Activated naive CD8-positive, alpha-beta T cell treated with anti-CD3 and anti-CD28 coated beads, Interleukin-2, amount 10 ng/mL, durations not matched to agents 7 days and 5 days (primary cell): ENCODE results near the gene MAEA. TPM values are rescaled to one million over a fixed set of nuclear protein-coding genes. Genes with fewer than 3 reads are reported as not detected.
A peak's percentile ranks its signal among the peaks of the same experiment; 100 is the strongest.
"Not testable (repeated sequence)": the region's sequence is repeated elsewhere in the genome, so short reads cannot be mapped to it uniquely, and the experiment has no call there.

Experiments
- ATAC-seq: fragments of 150-1000 bp; cut with Tn5 transposase; one replicate; pipeline ENCODE4 v1.10.0; 2021; ENCODE audit warnings: low read depth, moderate library complexity
- POLR2A ChIA-PET: fragments of 350-600 bp; sonication (Branson Sonifier 250); formaldehyde crosslinking; loops from one replicate; lab custom pipeline; 2021; ENCODE audit warnings: antibody characterized with exemption; lab: Charles Lee
- DNase-seq: peaks from one replicate; pipeline ENCODE4 v3.0.0; 2021
- H3K27ac Mint-ChIP-seq: one replicate; pipeline ENCODE4 v1.8.0; 2022; ENCODE audit warnings: mild to moderate bottlenecking, mixed read lengths
- H3K27me3 Mint-ChIP-seq: one replicate; pipeline ENCODE4 v1.8.0; 2022; ENCODE audit warnings: mild to moderate bottlenecking, moderate library complexity, mixed read lengths
- H3K36me3 Mint-ChIP-seq: one replicate; pipeline ENCODE4 v1.8.0; 2021; ENCODE audit warnings: mild to moderate bottlenecking, mixed read lengths
- H3K4me1 Mint-ChIP-seq: one replicate; pipeline ENCODE4 v1.8.0; 2021; ENCODE audit warnings: mixed read lengths
- H3K4me3 Mint-ChIP-seq: one replicate; pipeline ENCODE4 v1.8.0; 2022; ENCODE audit warnings: mild to moderate bottlenecking, moderate library complexity, mixed read lengths
- H3K9me3 Mint-ChIP-seq: one replicate; pipeline ENCODE4 v1.8.0; 2021; ENCODE audit warnings: mixed read lengths
- total RNA-seq, 2 experiments: library from RNA; stranded (reverse); gene quantifications; one replicate each; pipeline ENCODE4 v1.2.3, GENCODE V29; 2021

The MAEA gene
- total RNA-seq, 2 experiments from 2014 or later, result 73.2 to 82.9 TPM

DNA sequence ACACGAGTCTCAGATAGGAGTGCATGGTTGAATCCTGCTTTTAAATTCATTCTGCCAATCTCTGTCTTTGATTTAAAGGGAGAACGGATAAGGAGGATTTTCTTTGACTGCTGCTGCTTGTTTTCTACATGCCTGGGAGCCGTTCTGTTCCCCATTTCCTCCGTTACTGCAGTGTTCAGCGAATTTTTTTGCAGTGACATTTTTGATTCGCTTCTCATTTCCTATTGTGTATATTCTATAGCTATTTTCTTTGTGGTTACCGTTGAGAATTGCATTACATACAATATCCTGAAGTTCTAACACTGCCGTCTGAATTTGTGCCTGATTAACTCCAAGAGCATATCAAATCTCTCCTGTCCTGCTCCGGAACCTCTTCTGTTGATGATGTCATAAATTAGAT is 14.8 kb upstream of the MAEA start:
- Mint-ChIP-seq H3K4me1 (no peaks in the 10 kb centered on the region), H3K4me3 (no peak overlapping the region), H3K36me3 (peaks cover 1% of the 10 kb centered on the region), H3K27ac (no peak overlapping the region), H3K27me3 (no peaks in the 10 kb centered on the region), H3K9me3 (peaks cover 1% of the 10 kb centered on the region)
- no peak for DNase-seq
- ATAC-seq, result no peak
- POLR2A ChIA-PET, result no interaction called here

DNA sequence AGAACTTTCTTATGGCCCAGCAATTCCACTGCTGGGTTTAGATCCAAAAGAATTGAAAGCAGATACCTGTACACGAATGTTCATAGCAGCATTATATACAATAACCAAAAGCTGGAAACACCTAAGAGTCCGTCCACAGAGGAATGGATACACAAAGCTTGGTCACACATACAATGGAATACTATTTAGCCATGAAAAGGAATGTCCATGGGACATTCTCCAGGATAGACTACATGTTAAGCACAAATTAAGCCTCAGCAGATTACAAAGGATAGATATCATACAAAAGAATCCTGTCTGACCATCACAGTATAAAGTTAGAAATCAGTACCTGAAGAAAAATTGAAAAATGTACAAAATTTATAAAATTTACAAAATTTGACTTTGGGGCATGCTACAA is 12.7 kb upstream of the MAEA start:
- Mint-ChIP-seq H3K36me3 (no peaks in the 10 kb centered on the region), H3K27ac (no peak overlapping the region), H3K27me3 (no peaks in the 10 kb centered on the region), H3K4me3 (no peak overlapping the region), H3K4me1 (no peaks in the 10 kb centered on the region), H3K9me3 (no peaks in the 10 kb centered on the region)
- DNase-seq (no peak), ATAC-seq (no peak)
- POLR2A ChIA-PET, result interaction anchor here (0.7 kb wide), 1 partner anchor 33 kb away, joined by 3 read pairs; no protein-coding TSS in a partner anchor

DNA sequence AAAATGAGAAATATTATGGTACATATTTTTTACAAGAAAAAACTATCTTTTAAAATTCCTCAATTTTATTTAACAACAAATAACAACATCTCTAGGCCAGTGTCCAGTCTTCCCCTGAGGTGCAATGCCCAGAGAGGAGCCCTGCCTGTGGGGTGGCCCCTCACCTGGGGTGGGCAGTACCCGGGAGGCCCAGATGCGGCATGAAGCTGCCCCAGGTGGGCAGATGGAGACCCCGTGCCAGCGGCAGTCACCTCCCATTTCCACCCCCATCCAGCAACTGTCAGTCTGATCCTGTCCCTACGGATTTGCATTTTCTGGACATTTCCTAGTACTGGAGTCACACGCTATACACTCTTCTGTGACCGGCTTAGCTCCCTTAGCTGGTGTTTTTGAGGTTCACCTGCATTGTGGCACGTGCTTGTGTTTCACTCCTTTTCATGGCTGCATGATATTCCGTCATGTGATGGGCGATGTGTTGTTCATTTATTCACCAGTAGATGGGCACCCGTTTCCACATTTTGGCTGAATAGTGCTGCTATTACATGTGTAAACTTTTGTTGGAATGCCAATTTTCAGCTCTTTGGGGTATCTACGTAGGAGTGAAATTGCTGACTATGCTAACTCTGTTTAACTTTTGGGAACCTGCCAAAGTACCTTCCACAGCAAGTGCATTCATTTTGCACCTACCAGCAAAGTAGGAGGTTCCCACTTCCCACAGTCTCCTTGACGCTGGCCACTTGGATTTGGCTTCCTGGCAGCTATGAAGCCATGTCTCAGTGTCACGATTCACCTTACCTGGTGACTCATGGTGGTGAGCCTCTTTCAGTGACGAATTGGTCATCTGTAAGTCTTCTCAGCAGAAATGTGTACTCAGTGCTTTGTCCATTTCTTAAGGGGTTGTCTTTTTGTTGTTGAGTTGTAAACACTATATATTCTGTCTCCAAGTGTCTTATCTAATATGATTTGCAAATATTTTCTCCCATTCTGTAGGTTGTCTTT is 11.7 kb upstream of the MAEA start:
- Mint-ChIP-seq H3K36me3 (no peaks in the 10 kb centered on the region), H3K4me1 (no peaks in the 10 kb centered on the region), H3K4me3 (no peak overlapping the region), H3K27ac (no peak overlapping the region), H3K9me3 (no peaks in the 10 kb centered on the region), H3K27me3 (no peaks in the 10 kb centered on the region)
- DNase-seq (no peak), ATAC-seq (no peak)
- POLR2A ChIA-PET, result interaction anchor here (0.8 kb wide), 1 partner anchor 12 kb away, joined by 6 read pairs; the partner anchor contains the start of gene MAEA

DNA sequence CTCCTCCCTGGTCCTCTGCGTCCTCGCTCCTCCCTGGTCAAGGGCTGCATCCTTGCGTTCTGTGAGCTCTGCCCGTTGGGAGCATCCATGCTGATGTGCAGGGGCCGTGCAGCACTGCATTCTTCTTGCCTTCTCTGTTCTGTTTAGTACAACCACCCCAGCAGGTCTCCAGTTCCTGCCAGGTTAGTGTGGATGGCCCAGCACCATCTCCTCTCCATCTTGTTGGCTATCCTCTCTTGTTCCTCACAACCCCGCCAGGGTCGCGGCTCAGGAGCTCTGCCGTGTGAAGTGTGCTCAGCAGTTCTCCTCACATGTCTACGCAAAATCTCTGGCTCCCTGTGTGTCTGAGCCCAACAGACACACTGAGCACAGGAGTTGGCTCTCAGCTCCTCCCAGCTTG is 10.4 kb upstream of the MAEA start:
- DNase-seq (no peak), ATAC-seq (no peak)
- Mint-ChIP-seq H3K4me1 (no peaks in the 10 kb centered on the region), H3K36me3 (no peaks in the 10 kb centered on the region), H3K9me3 (no peaks in the 10 kb centered on the region), H3K4me3 (no peak overlapping the region), H3K27me3 (no peaks in the 10 kb centered on the region), H3K27ac (no peak overlapping the region)
- POLR2A ChIA-PET, result no interaction called here

DNA sequence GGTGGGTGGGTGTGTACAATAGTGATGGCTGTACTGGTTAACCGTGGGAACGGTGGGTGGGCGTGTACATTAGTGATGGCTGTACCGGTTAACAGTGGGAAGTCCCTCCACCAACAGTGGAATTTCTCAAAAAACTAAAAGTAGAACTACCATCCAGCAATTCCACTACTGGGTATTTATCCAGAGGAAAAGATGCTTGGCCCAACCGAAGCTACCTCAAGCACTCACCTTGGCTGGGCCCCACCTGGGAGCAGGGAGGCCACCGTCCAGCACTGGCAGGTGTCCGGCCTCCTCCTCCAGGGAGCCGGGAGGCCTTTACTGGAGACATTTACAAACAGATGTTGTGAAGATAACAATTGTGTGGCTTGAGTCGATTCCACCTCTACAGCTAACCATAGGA is 6.0 kb upstream of the MAEA start:
- DNase-seq (no peak), ATAC-seq (no peak)
- no peak overlapping the region for H3K4me3 Mint-ChIP-seq
- H3K36me3 Mint-ChIP-seq, result peaks cover 4% of the 10 kb centered on the region
- POLR2A ChIA-PET, result interaction anchor here (1.0 kb wide), 1 partner anchor 35 kb away, joined by 3 read pairs; the partner anchor contains the start of gene CTBP1
- H3K9me3 Mint-ChIP-seq, result peaks cover 4% of the 10 kb centered on the region
- H3K4me1 Mint-ChIP-seq, result peaks cover 4% of the 10 kb centered on the region
- no peak overlapping the region for H3K27ac Mint-ChIP-seq
- H3K27me3 Mint-ChIP-seq, result no peaks in the 10 kb centered on the region

DNA sequence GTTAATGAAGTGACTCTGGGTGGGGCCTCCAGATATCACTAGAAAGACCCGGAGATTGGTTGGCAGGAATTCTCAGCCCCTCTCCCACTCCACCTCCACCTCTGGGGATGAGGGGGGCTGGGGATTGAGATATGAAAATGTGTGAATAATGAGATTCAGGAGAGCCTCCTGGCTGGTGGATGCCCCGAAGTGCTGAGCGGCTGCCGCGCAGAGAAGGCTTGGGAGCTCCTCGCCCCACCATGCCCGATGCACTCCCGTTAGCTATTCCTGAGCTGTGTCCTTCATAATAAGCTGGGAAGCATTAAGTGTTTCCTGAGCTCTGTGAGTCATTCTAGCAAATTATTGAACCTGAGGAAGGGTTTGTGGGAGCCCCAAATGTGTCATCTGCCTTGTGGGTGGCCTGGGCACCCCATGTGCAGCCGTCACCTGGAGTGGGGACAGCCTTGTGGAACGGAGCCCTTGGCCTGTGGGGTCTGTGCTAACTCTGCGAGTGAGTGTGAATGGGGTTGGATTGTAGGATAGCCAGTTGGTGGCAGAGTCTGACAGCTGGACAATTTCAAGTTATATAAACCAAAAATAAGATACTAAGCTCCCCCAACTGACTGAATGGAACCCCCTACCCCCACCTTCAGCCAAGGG is 4.4 kb upstream of the MAEA start:
- Mint-ChIP-seq H3K27me3 (no peaks in the 10 kb centered on the region), H3K4me1 (peaks cover 6% of the 10 kb centered on the region), H3K4me3 (no peak overlapping the region), H3K36me3 (peaks cover 4% of the 10 kb centered on the region), H3K9me3 (peaks cover 4% of the 10 kb centered on the region), H3K27ac (no peak overlapping the region)
- ATAC-seq (no peak), DNase-seq (no peak)
- POLR2A ChIA-PET, result no interaction called here

DNA sequence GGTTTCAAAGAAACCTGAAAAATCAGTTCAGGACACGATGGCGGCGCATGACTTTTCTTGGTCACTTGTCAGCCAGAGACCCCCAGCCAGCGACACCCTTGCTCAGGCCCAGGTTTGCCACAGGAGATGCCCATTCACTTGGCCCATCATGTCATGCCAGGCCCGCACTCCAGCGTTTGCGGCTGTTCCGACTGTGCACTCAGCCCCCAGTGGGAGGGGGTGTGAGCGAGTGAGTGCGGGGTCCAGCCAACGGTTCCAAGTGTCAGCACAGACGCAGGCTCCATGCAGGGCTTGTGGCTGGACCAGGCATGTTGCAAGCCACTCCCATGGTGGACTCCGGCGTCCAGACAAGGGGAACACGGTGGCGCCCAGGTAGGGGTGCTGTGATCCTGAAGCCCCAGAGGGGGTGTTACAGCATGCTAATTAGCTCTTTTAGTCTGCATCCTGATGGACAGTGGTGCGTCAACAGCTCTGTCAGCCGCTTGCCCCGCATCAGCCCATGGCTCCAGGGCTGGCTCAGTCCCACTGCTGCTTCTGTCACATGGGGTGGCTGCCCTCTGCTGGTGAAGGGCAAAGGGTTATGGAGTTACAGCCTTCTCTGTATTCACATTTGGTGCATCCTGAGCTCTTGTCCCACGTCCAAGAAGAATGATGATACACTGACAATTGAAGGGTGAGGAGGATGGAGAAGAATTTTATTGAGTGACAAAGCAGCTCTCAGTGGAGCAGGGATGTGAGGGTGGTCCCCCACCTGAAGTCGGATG is 3.7 kb upstream of the MAEA start:
- no peak overlapping the region for H3K4me3 Mint-ChIP-seq
- peak; percentile 52 for DNase-seq
- no peak for ATAC-seq
- H3K4me1 Mint-ChIP-seq, result peaks cover 10% of the 10 kb centered on the region
- H3K36me3 Mint-ChIP-seq, result peaks cover 4% of the 10 kb centered on the region
- no peak overlapping the region for H3K27ac Mint-ChIP-seq
- POLR2A ChIA-PET, result interaction anchor here (1.7 kb wide), 1 partner anchor 60 kb away, joined by 5 read pairs; no protein-coding TSS in a partner anchor
- H3K27me3 Mint-ChIP-seq, result no peaks in the 10 kb centered on the region
- peaks cover 4% of the 10 kb centered on the region for H3K9me3 Mint-ChIP-seq

DNA sequence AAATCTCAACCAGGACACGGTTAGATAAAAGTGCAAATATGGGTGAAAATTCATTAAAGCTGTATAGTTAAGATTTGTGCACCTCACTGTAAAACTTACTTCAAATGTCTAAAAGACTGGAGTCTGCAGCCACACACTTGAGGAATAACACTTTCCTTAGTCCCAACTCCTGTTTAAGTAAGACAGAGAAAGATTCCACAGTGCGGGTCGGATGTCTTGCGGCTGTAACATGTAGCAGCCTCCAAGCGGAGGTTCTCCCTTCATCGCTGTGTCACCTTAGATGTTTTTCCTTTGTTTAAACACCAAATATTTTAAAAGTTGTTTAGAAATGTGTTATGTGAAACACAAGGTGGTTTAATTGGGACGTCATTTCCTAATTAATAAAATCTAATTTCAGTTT is 905 bp upstream of the MAEA start:
- H3K4me1 Mint-ChIP-seq, result peaks cover 25% of the 10 kb centered on the region
- peaks cover 4% of the 10 kb centered on the region for H3K9me3 Mint-ChIP-seq
- peak overlapping the region; percentile 78 for H3K27ac Mint-ChIP-seq
- ATAC-seq, result no peak
- DNase-seq, result peak; percentile 20
- peaks cover 5% of the 10 kb centered on the region for H3K36me3 Mint-ChIP-seq
- H3K4me3 Mint-ChIP-seq, result peak overlapping the region; percentile 83
- no peaks in the 10 kb centered on the region for H3K27me3 Mint-ChIP-seq
- POLR2A ChIA-PET, result interaction anchor here (0.5 to 3.1 kb wide), 14 partner anchors 10 to 357 kb away, joined by 3 to 39 read pairs (median 5); partner anchors contain the start of genes CTBP1, GAK and UVSSA

DNA sequence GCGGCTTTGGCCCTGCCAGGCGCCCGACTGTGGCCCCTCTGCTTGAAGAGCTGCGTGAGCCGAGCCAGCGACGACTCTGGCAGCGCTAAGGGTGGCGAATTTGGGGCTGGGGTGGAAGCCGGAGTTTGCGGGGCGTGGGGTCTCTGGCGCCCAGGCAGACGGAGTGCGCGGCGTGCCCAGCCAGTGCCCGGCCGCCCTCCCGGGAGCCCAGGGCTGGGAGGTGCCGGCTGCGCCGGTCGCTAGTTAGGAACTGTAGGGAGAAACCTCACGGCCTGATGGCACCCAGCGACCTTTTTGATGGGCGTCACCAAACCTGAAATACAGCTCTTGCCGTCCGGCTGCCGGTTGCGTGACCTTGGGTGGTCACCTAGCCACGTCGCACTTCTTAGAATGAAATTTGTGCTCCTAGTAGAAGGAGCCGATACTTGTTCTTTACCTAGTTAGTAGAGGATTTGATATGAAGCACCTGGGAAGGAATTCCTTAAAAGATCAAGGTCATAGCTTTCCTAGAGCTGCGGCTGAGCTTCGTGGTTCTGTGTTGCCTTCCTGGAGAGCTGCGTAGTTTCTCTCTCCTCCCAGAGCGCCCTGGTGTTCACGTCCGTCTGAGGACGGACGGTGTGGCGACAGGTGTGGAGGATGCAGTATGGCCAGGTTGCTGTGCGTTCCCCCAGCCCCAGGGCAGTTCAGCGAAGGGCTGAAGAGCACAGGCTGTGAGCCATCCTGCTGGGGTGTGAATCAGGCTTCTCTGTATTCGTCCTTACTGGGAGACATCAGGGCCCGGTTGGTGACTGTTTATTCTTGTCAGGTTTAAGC is 680 bp downstream of the MAEA start:
- DNase-seq, result peak; percentile 49
- peaks cover 26% of the 10 kb centered on the region for H3K4me1 Mint-ChIP-seq
- ATAC-seq, result no peak
- H3K9me3 Mint-ChIP-seq, result peaks cover 4% of the 10 kb centered on the region
- peaks cover 5% of the 10 kb centered on the region for H3K36me3 Mint-ChIP-seq
- no peaks in the 10 kb centered on the region for H3K27me3 Mint-ChIP-seq
- H3K4me3 Mint-ChIP-seq, result peak overlapping the region; percentile 91
- POLR2A ChIA-PET, result interaction anchor here (0.8 to 3.1 kb wide), 14 partner anchors 12 to 360 kb away, joined by 3 to 39 read pairs (median 5); partner anchors contain the start of genes CTBP1, GAK and UVSSA
- peak overlapping the region; percentile 85 for H3K27ac Mint-ChIP-seq

DNA sequence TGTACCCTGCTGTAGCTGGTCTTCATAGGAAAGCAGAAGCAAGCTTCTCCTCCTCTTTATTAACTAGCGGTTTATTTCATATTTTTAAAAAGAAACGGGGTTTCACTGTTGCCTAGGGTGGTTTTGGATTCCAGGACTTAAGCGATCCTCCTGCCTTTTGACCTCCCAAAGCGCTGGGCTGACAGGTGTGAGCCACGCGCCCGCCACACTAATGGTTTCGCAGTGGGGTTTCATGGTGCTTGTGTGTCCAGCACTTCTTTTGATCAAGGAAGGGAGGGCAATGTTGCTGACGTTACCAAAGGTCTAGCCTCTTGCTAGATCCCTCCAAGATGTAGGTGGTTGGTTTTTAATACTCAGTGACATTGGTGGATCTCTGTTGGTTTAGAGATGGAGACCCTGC is 1.4 kb downstream of the MAEA start:
- H3K4me3 Mint-ChIP-seq, result peak overlapping the region; percentile 91
- no peak for ATAC-seq
- peak; percentile 10 for DNase-seq
- POLR2A ChIA-PET, result interaction anchor here (0.9 to 3.1 kb wide), 10 partner anchors 18 to 361 kb away, joined by 3 to 39 read pairs (median 10); partner anchors contain the start of genes CTBP1 and UVSSA
- peaks cover 4% of the 10 kb centered on the region for H3K9me3 Mint-ChIP-seq
- H3K36me3 Mint-ChIP-seq, result peaks cover 5% of the 10 kb centered on the region
- H3K4me1 Mint-ChIP-seq, result peaks cover 26% of the 10 kb centered on the region
- no peaks in the 10 kb centered on the region for H3K27me3 Mint-ChIP-seq
- H3K27ac Mint-ChIP-seq, result peak overlapping the region; percentile 85

DNA sequence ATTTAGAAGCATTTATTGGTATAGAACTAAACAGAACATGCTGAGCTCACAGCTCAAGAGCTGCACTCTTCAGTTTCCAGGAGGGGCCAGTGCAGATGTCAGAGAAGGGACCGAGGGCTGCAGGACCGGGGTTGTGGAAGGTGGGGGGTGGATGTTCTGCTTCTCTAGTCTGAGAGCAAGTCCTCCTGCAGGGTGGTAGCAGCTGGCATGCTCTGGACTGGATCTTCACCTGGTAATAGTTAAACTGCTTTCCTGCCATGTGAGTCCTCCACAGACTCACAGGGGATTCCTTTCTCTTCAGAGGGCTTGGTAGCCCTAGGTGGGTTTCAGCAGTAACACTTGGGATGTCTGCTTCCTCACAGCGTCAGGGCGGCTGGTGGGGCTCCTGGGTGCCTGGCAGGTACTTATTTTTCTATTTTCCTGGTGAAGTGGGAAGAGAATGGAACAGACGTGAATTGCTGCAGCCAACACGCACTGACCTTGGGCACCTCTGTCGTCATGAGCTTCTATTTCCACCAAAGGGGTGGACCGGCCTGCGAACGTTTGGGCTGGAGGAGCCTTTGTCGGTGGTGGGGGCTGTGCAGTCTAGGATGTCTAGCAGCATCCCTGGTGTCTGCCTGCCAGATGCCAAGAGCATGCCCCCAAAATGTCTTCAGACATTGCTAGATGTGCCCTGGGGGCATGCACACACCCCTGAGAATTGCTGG is 2.5 kb downstream of the MAEA start:
- peaks cover 26% of the 10 kb centered on the region for H3K4me1 Mint-ChIP-seq
- ATAC-seq (no peak), DNase-seq (peak; percentile 22)
- no peaks in the 10 kb centered on the region for H3K9me3 Mint-ChIP-seq
- peak overlapping the region; percentile 91 for H3K4me3 Mint-ChIP-seq
- peak overlapping the region; percentile 68 for H3K27ac Mint-ChIP-seq
- H3K36me3 Mint-ChIP-seq, result peaks cover 1% of the 10 kb centered on the region
- H3K27me3 Mint-ChIP-seq, result no peaks in the 10 kb centered on the region
- POLR2A ChIA-PET, result no interaction called here

DNA sequence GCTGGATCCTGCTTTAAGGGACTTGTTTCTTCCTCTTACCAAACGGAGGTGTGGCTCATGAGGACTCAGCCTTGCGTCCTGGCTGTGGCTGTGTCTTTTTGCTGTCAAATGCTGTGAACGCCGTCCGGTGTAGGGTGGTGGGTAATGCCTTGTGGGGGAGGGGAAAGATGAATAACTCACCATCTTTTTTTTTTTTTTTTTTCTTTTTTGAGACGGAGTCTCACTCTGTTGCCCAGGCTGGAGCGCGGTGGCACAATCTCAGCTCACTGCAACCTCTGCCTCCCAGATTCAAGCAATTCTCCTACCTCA is 3.0 kb downstream of the MAEA start:
- H3K4me3 Mint-ChIP-seq, DNase-seq, H3K9me3 Mint-ChIP-seq, H3K27me3 Mint-ChIP-seq, H3K27ac Mint-ChIP-seq, ATAC-seq, H3K36me3 Mint-ChIP-seq: not testable (repeated sequence)
- H3K4me1 Mint-ChIP-seq, result peaks cover 28% of the 10 kb centered on the region
- POLR2A ChIA-PET, result interaction anchor here (0.7 kb wide), 1 partner anchor 53 kb away, joined by 3 read pairs; no protein-coding TSS in a partner anchor
